GM11168 (cell line): Measurements from ENCODE around the gene SCN1B.
"Not testable (repeated sequence)": the region's sequence is repeated elsewhere in the genome, so short reads cannot be mapped to it uniquely, and the experiment has no call there.

Experiments
- in situ Hi-C: fragments of 300-500 bp; cut with MboI; formaldehyde crosslinking; loops from one replicate; pipeline ENCODE4 v1.12.0; 2022; ENCODE audit warnings: low sequenced_read_pairs; ENCODE audit not compliant: unreplicated experiment

Gene SCN1B

DNA sequence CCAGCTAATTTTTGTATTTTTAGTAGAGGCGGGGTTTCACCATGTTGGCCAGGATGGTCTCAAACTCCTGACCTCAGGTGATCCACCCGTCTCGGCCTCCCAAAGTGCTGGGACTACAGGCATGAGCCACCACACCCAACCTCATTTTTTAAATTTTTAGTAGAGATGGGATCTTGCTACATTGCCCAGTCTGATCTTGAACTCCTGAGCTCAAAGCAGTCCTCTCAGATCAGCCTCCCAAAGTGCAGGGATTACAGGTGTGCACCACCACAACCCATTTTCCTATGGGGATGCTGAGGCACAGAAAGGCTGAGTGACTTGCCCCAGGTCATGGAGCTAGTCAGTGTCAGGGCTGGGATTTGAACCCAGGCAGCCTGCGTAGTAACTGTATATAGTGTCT is 21.0 kb downstream of the SCN1B start:
- in situ Hi-C loops: not testable (repeated sequence)

DNA sequence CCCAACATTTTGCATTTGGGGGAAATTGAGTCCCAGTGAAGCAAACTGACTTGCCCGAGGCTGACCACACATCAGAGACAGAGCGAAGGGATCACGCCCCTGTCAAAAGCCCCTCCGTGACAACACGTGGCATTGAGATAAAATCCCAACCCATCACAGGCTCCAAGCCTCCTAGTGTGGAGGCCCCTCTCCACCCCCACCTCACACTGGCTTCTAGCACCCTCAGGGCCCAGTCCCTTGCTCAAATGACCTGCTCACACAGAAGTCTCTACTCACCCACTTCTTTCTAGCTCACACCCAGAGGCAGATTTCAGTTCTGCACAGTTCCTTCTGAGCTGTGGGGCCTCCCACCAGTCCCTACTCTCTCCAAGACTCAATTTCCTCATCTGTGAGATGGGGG is 21.5 kb downstream of the SCN1B start:
- in situ Hi-C loops: no loop called here

DNA sequence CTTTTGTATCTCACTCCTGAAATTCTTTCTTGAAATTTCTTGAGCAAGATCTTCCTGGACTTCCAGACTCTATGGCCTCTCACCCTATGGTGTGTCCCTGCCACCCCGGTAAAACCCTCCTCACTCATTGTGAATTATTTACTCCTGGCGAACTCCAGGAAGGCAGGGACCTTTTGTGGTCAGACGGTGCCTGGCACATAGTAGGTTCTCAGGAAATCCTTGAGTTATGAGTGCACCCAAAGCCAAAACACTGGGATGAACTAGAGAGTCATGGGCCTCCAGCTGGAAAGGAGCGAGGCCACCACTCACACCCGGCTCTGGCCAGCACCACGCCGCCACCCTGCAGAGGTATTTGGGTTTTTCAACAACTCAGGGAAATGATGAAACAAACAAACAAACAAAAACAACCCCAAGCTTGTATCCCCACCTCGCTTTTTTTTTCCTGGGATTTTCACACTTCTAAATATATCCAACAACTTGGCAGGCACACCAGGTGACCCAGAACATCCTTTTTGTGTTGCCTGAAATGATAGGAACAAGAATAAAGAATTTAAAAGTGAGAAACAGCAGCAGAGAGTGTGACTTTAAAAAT is 22.4 kb downstream of the SCN1B start:
- in situ Hi-C loops: no loop called here

DNA sequence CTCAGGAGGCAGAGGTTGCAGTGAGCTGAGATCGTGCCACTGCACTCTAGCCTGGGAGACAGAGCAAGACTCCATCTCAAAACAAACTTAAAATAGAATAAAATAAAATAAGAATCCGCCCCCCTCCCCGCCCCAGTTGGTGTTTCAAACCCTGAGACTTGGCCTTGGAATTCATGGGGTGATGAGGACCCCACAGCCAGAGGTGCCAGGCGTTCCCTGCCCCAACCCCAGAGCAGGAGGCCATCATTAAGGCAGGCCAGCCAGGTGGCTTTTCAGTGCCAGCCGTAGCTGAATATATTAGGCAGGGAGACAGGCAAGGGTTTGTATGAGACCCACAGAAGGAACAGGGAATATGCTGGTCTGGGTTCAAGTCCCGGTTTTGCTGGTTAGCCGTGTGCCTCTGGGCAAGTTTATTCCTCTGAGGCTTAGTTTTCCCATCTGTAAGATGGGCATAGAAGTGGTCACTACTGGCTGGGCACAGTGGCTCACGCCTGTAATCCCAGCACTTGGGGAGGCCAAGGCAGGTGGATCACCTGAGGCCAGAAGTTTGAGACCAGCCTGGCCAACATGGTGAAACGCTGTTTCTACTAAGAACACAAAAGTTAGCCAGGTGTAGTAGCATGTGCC is 23.5 kb downstream of the SCN1B start:
- in situ Hi-C loops: no loop called here

DNA sequence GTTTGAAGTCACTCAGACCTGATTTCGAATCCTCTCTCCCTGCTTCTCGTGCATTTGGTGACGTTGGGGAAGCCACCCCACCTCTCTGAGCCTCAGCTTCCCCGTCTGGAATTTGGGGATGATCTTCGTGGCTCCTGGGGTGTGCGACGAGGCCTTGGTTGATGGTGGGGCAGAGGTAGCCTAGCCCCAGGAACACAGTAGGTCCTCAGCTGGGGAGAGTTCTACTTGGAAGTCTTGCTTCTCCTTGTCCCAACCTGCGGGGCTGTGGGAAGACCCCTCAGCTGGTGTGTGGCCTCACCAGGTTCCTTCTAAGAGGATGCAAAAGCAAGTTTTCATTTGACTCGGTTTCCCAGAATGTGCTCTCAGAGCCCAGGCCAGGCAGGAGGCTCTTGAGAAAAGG is 24.4 kb downstream of the SCN1B start:
- in situ Hi-C loops: no loop called here

DNA sequence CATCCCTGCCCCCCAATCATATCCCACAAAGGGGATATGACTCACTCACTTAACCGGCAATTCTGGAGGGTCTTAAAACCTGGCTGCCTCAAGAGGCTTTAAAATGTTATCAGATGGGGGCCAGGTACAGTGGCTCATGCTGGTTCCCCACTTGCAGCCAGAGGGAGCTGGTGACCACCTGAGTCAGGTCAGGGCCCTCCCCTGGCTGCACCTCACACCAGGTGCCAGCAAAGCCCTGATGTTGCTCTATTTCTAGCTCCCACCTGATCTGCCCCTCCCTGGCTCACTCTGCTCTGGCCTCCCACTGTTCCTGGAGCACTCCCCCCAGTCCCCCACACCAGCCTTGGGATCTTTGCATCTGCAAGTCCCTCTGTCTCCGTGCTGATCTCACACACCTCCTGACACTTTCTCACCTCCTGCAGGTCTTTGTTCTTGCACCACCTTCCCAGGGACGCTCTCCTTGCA is 25.5 kb downstream of the SCN1B start:
- in situ Hi-C loops: no loop called here

DNA sequence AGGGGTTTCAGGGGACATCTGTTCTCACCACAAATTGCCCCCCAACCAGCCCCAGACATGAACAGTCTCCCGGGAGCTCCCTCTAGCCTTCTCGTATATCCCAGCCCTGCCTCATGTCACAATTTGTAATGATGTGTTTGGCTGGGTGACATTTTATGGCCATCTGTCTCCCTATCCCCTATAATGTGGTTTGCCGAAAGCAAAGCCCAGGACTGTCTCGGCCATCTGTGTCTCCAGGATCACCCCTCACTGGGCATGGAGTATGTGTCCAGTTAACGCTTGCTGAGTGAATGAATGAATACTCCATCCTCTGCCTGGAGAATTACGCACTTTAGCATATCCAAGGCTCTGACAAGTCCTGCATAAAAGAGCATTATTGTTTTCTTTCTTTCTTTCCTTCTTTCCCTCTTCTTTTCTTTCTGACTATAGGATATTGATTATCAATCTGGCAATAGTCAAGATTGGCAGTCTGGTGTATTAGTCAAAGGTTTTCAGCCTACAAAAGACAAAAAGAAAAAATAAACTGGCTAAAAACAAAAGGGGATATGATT is 26.3 kb downstream of the SCN1B start:
- in situ Hi-C loops: no loop called here

DNA sequence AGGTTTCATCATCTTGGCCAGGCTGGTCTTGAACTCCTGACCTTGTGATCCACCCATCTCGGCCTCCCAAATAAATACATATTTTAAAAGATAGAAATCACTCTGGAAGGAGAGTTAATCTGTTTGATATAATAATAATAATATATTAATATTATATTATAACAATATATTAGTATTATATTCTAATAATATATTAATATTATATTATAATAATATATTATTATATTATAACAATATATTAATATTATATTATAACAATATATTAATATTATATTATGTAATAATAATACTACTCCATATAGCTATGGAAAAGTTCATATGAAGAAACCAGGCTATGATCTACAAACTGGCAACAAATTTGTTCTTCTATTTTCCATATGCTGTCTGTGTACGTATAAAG is 28.1 kb downstream of the SCN1B start:
- in situ Hi-C loops: no loop called here

DNA sequence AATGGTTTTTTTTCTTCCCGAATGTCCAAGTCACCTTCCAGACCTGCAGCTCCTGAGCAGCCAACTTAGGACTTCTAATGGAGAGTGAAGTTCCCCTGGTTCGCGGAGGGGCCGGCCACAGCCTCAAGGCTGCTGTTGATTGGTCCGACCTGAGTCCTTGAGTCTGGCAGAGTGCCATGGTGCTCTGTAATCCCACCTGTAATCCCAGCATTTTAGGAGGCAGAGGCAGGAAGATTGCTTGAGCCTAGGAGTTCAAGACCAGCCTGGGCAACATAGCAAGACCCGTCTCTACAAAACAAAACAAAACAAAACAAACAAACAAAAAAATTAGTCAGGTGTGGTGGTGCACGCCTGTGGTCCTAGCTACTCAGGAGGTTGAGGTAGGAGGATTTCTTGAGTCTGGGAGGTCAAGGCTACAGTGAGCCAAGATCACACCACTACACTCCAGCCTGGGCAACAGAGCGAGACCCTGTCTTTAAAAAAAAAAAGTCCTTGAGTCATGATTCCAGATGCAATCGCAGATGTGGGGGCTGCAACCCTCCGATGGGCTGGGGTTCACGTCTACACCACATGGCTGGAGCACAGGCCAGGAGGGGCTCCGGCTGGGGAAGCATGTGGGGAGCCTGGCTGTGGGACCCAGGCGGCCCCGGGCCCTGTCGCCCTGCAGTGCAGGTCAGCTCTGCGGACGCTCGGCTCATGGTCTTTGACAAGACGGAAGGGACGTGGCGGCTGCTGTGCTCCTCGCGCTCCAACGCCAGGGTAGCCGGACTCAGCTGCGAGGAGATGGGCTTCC is 28.9 kb downstream of the SCN1B start:
- in situ Hi-C loops: no loop called here

DNA sequence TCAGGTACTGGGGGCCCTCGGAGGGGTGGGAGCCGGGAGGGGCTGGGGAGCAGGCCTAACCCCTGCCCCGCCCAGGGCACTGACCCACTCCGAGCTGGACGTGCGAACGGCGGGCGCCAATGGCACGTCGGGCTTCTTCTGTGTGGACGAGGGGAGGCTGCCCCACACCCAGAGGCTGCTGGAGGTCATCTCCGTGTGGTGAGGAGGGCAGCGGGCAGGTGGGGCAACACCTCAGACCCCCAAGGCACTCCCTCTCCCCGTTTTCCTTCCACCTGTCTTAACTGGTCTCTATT is 29.5 kb downstream of the SCN1B start:
- in situ Hi-C loops: no loop called here

DNA sequence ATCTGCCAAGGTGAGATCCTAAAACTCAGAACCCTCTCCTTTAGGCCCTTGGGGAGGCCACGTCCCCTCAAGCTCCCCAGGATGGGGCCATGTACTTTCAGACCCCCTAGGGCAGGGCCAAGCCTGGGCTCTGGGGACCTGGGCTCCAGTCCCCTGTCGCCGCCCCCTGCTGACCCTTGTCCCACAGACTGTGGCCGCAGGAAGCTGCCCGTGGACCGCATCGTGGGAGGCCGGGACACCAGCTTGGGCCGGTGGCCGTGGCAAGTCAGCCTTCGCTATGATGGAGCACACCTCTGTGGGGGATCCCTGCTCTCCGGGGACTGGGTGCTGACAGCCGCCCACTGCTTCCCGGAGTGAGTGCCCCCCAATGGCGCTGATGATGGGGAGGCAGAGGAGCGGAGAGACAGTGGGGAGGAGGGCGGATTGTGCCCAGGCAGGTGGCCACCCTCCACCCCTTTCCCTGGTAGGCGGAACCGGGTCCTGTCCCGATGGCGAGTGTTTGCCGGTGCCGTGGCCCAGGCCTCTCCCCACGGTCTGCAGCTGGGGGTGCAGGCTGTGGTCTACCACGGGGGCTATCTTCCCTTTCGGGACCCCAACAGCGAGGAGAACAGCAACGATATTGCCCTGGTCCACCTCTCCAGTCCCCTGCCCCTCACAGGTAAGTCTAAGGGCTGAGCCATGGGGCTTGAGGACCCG is 30.0 kb downstream of the SCN1B start:
- in situ Hi-C loops: no loop called here

DNA sequence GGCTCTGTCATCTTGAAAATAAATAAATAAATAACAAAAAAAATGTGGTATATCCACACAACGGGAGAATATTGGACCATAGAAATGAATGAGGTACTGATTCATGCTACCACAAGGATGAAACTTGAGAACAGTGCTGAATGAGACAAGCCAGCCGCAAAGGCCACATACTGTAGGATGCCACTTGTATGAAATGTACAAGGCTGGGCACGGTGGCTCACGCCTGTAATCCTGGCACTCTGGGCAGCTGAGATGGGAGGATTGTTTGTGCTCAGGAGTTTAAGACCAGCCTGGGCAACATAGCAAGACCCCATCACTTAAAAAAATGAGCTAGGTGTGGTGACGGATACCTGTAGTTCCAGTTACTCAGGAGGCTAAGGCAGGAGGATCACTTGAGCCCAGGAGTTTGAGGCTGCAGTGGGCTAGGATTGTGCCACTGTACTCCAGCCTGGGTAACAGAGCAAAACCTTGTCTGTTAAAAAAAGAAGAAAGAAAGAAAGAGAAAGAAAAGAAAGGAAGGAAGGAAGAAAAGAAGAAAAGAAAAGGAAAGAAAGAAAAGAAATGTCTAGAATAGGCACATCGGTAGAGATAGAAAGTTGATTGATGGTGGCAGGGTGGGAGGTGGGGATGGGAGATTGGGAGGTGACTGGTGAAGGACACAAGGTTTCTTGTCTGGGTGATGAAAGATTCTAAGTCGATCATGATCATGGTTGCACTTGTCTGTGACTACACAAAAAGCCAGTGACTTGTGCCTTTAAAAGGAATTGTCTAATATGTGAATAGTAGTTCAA is 31.5 kb downstream of the SCN1B start:
- in situ Hi-C loops: no loop called here

DNA sequence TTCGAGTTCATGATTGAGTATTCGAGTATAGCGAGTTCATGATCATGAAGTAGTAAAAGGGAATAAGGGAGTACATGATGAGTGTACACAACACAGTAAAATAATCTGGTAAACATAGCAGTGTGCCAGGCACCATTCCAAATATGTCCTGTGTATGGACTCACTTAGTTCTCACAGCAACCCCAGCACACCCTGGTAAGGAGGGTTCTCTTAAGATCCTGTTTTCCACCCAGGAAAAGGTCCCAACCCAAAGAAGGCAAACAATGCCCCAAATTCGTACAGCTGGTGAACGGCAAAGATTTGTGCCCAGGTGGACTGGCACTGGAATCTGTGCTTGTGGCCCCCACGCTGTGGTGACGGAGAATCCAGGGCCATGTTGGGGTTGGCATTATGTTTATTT is 32.7 kb downstream of the SCN1B start:
- in situ Hi-C loops: no loop called here

DNA sequence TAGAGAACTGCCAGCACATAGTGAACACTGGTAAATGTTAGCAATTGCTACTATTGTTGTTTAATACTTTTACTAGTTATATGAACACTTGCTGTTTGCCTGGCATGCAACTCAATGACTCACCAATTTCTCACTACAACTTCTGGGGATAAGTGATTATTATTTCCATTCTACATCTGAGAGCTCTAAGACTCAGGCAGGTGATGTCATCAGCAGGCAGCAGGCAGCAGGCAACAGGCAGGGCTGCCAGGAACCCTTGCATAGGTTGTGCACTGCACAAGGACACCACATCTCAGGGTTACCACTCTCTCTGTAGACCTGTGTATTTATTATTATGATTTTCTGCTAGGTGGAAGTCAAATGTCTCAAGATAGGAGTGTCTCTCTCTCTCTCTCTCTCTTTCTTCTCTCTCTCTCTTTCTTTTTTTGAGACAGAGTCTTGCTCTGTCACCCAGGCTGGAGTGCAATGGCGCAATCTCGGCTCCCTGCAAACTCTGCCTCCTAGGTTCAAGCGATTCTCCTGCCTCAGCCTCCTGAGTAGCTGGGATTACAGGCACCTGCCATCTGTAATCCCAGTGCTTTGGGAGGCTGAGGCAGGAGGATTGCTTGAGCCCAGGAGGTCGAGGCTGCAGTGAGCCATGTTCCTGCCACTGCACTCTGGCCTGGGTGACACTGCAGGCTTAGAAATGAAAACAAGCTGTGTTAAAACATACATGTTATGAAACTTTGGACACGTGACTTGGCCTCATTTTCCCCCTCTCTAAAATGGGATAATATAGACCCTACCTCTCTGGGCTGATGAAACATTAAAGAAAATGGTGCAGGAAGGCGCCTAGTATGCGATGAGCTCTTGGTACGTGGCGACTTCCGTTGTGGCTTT is 33.9 kb downstream of the SCN1B start:
- in situ Hi-C loops: no loop called here

DNA sequence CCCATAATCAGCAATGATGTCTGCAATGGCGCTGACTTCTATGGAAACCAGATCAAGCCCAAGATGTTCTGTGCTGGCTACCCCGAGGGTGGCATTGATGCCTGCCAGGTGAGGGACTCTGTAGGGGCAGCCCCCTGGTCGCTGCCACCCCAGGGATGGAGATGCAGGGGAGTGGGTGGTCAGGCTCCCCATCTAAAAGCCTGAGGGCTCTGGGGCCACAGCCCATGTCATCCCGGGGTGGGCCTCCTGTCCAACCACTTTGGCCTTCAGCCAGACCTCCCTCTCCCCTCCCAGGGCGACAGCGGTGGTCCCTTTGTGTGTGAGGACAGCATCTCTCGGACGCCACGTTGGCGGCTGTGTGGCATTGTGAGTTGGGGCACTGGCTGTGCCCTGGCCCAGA is 35.3 kb downstream of the SCN1B start:
- in situ Hi-C loops: no loop called here

DNA sequence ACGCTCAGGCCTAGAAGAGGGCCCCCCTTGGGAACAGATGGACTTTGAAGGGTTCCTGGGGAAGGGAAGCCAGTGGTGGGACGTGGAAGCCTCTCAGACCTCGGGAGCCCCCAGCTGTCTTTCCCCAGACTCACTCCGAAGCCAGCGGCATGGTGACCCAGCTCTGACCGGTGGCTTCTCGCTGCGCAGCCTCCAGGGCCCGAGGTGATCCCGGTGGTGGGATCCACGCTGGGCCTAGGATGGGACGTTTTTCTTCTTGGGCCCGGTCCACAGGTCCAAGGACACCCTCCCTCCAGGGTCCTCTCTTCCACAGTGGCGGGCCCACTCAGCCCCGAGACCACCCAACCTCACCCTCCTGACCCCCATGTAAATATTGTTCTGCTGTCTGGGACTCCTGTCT is 35.9 kb downstream of the SCN1B start:
- in situ Hi-C loops: no loop called here

DNA sequence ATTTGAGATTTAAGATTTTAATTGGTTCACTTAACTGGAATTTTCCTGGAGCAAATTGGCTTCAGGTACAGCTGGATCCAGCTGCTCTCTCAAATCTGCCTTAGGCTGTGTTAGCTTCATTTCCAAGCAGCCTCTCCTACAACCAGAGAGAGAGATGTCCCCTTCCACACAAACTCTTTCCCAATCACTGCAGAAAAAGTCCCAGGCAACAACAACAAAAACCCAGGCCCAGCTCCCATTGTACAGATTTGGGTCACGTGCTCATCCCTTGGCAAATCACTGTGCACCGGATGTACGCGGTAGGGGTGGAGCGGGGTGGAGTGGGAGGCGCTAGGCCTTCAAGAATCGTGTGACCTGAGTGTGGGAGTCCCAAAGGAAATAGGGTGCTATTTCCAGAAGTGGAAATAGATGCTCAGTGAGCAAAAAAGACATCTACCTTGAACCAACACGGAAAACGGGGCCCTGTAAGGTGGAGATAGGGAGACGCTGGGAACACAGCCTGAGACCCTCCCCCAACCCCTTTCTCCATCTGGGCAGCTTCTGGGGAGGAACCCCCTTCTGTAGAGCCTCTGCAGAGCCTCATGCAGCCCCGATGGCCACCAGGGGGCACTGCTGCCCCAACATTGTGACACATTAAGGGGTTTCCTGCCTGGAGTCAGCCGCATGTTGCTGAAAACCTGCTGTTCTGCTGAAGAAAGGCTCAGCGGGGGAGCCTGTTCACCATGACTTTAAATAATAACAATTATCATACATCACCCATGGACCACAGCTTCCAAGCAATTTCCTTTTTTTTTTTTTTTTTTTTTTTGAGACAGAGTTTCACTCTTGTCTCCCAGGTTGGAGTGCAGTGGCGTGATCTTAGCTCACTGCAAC is 36.7 kb downstream of the SCN1B start:
- in situ Hi-C loops: no loop called here

DNA sequence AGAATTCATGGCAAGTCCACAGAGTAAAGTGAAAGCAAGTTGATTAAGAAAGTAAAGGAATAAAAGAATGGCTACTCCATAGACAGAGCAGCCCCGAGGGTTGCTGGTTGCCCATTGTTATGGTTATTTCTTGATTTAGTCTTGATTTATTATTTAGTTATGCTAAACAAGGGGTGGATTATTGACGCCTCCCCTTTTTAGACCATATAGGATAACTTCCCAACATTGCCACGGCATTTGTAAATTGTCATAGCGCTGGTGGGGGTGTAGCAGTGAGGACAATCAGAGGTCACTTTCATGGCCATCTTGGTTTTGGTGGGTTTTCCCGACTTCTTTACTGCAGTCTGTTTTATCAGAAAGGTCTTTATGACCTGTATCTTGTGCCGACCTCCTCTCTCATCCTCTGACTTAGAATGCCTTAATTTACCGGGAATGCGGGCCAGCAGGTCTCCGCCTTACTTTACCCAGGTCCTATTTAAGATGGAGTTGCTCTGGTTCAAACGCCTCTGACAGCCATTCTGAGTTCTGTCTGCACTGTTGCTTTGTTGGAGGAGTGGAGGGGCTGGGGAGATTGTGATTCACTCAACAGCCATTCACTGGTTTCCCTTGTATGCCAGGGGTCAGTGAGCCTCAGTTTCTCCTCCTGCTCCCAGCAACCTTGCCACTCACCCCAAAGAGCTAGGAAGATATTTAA is 38.8 kb downstream of the SCN1B start:
- in situ Hi-C loops: no loop called here
